ENCODE results near the gene GAB2. TPM values are rescaled to one million over a fixed set of nuclear protein-coding genes. Genes with fewer than 3 reads are reported as not detected.

Gene GAB2
- polyA plus RNA-seq, 3 donors: 2.8 to 39.4 (median 4.4) TPM

DNA sequence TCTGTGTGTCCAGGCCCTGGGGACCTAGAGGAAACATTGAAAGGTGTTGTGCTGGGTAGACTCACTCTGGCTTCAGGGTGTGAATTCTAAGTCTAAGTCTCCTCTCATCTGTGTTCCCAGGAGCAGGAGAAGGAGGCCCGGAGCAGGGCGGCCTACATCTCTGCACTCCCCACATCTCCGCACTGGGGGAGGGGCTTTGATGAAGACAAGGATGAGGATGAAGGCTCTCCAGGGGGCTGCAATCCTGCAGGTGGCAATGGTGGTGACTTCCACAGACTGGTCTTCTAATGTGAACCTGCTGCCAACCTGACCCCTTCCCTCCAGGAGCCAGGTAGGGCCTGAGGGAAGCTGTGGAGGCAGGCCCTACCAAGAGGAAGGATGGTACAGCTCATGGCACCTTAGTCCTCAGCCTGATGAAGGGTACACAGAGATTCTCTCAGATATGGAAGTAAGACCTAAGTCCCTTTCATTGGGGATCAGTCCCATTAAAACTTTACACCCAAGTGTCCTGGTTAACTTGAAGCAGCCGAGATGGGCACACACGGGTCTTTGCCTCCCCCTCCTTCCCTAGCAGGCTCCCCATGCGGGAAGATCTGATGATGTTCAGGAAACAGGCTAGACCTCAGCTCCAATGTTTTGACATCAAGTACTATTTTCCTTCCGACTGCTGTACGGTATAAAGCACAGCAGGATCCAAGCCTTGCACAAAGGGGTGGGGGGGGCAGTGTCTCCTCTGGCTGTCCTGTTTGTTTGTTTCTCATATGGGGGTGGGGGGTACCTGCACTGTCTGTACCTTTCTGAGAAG lies 203.9 kb downstream of the GAB2 start:
- 19% methylated on average over 2 of the region's 8 CpGs for WGBS (ENCODE audit: insufficient coverage)
- no peak overlapping the region for H3K9ac ChIP-seq (ENCODE audit: insufficient read depth, low read length, poor library complexity, severe bottlenecking)
- H3K79me2 ChIP-seq (ENCODE audit: insufficient read depth, low read length): no peaks in the 10 kb centered on the region
- H3K27me3 ChIP-seq (ENCODE audit: control insufficient read depth in 2 of 2, insufficient read depth in 2 of 2, low read length in 2 of 2): no peaks in the 10 kb centered on the region
- H3K27ac Mint-ChIP-seq: no peak overlapping the region
- H3K4me1 ChIP-seq (ENCODE audit: control insufficient read depth in 1 of 2, insufficient read depth in 2 of 2, low read length in 2 of 2): no peaks in the 10 kb centered on the region
- H3K4me3 Mint-ChIP-seq: no peak overlapping the region
- no peak overlapping the region for H3K27ac ChIP-seq (ENCODE audit: low read depth in 1 of 2, low read length in 2 of 2)
- no peak overlapping the region for H3K4me3 ChIP-seq (replicated peaks in 1 of 3; ENCODE audit: low read depth in 2 of 3, low read length in 3 of 3)
- H3K36me3 Mint-ChIP-seq: peaks cover 69 to 72% of the 10 kb centered on the region in 2 donors
- TF ChIP-seq, protein P1, sequence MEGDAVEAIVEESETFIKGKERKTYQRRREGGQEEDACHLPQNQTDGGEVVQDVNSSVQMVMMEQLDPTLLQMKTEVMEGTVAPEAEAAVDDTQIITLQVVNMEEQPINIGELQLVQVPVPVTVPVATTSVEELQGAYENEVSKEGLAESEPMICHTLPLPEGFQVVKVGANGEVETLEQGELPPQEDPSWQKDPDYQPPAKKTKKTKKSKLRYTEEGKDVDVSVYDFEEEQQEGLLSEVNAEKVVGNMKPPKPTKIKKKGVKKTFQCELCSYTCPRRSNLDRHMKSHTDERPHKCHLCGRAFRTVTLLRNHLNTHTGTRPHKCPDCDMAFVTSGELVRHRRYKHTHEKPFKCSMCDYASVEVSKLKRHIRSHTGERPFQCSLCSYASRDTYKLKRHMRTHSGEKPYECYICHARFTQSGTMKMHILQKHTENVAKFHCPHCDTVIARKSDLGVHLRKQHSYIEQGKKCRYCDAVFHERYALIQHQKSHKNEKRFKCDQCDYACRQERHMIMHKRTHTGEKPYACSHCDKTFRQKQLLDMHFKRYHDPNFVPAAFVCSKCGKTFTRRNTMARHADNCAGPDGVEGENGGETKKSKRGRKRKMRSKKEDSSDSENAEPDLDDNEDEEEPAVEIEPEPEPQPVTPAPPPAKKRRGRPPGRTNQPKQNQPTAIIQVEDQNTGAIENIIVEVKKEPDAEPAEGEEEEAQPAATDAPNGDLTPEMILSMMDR (IDR thresholded peaks at IDR 0.05): no peak
- no peak overlapping the region for H3K4me2 ChIP-seq (replicated peaks; ENCODE audit: extremely low read depth, low read length, poor library complexity, severe bottlenecking)
- peaks cover 0 to 3% (median 0%) of the 10 kb centered on the region in 7 donors for H3K9me3 Mint-ChIP-seq
- peaks cover 39% of the 10 kb centered on the region for H4K20me1 ChIP-seq (ENCODE audit: insufficient read depth, low read length)
- H3K9me3 ChIP-seq (replicated peaks in 1 of 2; ENCODE audit: control insufficient read depth in 1 of 2, insufficient read depth in 1 of 2, low read length in 2 of 2): no peaks in the 10 kb centered on the region
- DNase-seq: no peak
- intact Hi-C loops (cut with micrococcal nuclease): no loop called here
- peaks cover 0 to 3% (median 3%) of the 10 kb centered on the region in 3 donors for H3K27me3 Mint-ChIP-seq (ENCODE audit: low read depth in 3 of 3)
- no peak overlapping the region for H2AFZ ChIP-seq (ENCODE audit: insufficient read depth, low read depth, low read length, poor library complexity, severe bottlenecking)
- H3K4me1 Mint-ChIP-seq: no peaks in the 10 kb centered on the region
- H3K36me3 ChIP-seq (replicated peaks in 1 of 2; ENCODE audit: control insufficient read depth in 1 of 2, insufficient read depth in 2 of 2, low read length in 2 of 2): peaks cover 52 to 73% of the 10 kb centered on the region in 2 donors

DNA sequence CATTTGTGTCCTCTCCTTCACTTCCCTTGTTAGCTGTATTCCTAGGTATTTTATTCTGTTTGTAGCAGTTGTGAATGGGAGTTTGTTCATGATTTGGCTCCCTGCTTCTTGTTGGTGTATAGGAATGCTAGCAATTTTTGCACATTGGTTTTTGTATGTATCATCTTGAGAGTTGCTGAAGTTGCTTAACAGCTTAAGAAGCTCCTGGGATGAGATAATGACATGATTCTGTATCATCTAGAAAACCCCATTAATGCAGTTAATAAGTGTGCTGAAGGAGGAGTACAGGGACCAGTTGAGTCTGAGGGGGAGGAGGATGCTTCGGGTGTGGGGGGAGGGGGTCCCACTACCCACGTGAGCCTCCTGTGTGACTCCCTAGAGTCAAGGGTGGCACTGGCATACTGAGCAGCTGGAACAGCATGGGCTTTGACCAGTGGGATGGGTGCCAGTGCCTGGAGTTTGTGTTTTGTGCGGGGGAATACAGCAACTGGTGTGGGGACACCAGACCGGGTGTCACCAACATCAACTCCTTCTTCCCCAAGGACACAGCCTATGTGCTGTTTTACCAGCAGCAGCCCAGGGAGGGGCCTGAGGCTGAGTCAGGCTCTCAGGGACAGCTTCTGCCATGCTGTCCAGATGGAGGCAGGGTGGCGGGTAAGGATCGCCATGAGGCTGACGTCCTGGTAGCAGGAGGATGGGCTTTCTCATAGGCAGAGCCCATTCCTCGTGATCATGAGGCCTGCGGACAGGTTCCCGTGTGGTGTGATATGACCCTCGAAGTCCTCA lies 204.8 kb downstream of the GAB2 start:
- Mint-ChIP-seq H3K4me1 (no peaks in the 10 kb centered on the region), H3K27me3 (ENCODE audit: low read depth in 3 of 3) (peaks cover 0 to 3% (median 3%) of the 10 kb centered on the region in 3 donors), H3K36me3 (peaks cover 64 to 68% of the 10 kb centered on the region in 2 donors), H3K9me3 (peaks cover 0 to 3% (median 0%) of the 10 kb centered on the region in 7 donors), H3K4me3 (no peak overlapping the region), H3K27ac (no peak overlapping the region)
- no peaks in the 10 kb centered on the region for H3K27me3 ChIP-seq (ENCODE audit: control insufficient read depth in 2 of 2, insufficient read depth in 2 of 2, low read length in 2 of 2)
- H3K27ac ChIP-seq (ENCODE audit: low read depth in 1 of 2, low read length in 2 of 2): no peak overlapping the region
- no peak for DNase-seq
- H3K9ac ChIP-seq (ENCODE audit: insufficient read depth, low read length, poor library complexity, severe bottlenecking): no peak overlapping the region
- no peak overlapping the region for H2AFZ ChIP-seq (ENCODE audit: insufficient read depth, low read depth, low read length, poor library complexity, severe bottlenecking)
- H3K79me2 ChIP-seq (ENCODE audit: insufficient read depth, low read length): no peaks in the 10 kb centered on the region
- H3K4me3 ChIP-seq (replicated peaks in 1 of 3; ENCODE audit: low read depth in 2 of 3, low read length in 3 of 3): no peak overlapping the region
- 92% methylated on average over 7 of the region's 11 CpGs for WGBS (ENCODE audit: insufficient coverage)
- H3K9me3 ChIP-seq (replicated peaks in 1 of 2; ENCODE audit: control insufficient read depth in 1 of 2, insufficient read depth in 1 of 2, low read length in 2 of 2): no peaks in the 10 kb centered on the region
- peaks cover 43 to 63% of the 10 kb centered on the region in 2 donors for H3K36me3 ChIP-seq (replicated peaks in 1 of 2; ENCODE audit: control insufficient read depth in 1 of 2, insufficient read depth in 2 of 2, low read length in 2 of 2)
- intact Hi-C loops (cut with micrococcal nuclease): no loop called here
- H3K4me2 ChIP-seq (replicated peaks; ENCODE audit: extremely low read depth, low read length, poor library complexity, severe bottlenecking): no peak overlapping the region
- peaks cover 30% of the 10 kb centered on the region for H4K20me1 ChIP-seq (ENCODE audit: insufficient read depth, low read length)
- TF ChIP-seq, protein P1 (IDR thresholded peaks at IDR 0.05): no peak
- H3K4me1 ChIP-seq (ENCODE audit: control insufficient read depth in 1 of 2, insufficient read depth in 2 of 2, low read length in 2 of 2): no peaks in the 10 kb centered on the region

Data from CD14-positive monocyte (primary cell).